Suprapubic skin (tissue), 4 donors: ENCODE results near the gene EXD3.

Experiments
- CTCF ChIP-seq, 2 donors: fragments of 200-600 bp in 1 of 2; fragments of 450-650 bp in 1 of 2; sonication (generic) in 1 of 2; IDR thresholded peaks; one replicate each; pipeline ENCODE4 v1.5.1; 2016 to 2019; ENCODE audit warnings: antibody characterized with exemption in 2 of 2, mild to moderate bottlenecking in 1 of 2, moderate library complexity in 1 of 2
- EP300 ChIP-seq: sonication (generic); formaldehyde crosslinking; IDR thresholded peaks from one replicate; pipeline ENCODE4 v1.6.1; 2017; ENCODE audit warnings: antibody characterized with exemption
- POLR2A ChIP-seq, 2 donors: fragments of 450-650 bp; IDR thresholded peaks; one replicate each; pipeline ENCODE4 v1.6.1; 2017; ENCODE audit warnings: antibody characterized with exemption in 2 of 2, mild to moderate bottlenecking in 2 of 2, moderate library complexity in 2 of 2
- POLR2AphosphoS5 ChIP-seq, 3 donors: sonication (generic); formaldehyde crosslinking; IDR thresholded peaks; one replicate each; pipeline ENCODE4 v1.6.1; 2017; ENCODE audit warnings: antibody characterized with exemption in 3 of 3

DNA sequence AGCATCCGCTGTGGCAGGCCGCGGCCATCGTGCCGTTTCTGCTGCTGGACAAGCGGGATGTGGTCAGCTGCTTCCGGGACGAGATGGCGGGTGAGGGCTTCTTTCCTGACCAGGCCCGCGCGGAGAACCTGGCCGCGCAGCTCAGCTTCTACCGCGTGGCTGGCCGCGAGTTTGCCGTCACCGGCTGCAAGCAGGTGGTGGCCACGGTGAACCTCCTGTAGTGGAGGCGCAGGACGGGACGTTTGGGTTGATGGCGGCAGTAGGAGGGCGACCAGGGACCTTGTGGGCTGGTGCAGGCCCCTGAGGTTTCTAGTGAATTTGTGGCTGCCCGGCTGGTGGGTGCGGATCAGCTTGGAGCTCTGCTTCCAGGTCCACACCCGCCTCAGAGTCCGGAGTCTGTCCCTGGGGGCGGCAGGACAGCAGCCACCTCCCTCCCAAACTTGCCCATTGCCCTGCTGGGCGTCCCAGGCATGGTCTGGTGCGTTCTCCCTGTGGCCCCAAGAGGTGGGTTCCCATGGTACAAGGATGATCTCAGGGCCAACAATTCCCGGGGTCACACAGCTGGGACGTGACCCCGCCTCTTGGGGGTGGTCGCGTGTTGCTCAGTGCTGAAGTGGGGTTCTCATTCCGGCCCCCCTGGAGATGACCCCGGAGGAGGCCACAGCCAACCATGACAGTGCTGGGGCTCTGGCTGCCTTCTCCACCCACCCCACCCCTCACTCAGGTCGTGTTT is 143.1 kb downstream of the EXD3 start:
- no peak for TF ChIP-seq CTCF (IDR thresholded peaks at IDR 0.05)
- no peak for TF ChIP-seq POLR2A (IDR thresholded peaks at IDR 0.05)
- TF ChIP-seq POLR2AphosphoS5 (IDR thresholded peaks at IDR 0.05), result no peak
- TF ChIP-seq EP300, result no peak
